ENCODE results near the gene SPTBN1. TPM values are rescaled to one million over a fixed set of nuclear protein-coding genes. Genes with fewer than 3 reads are reported as not detected.

SPTBN1 gene
- total and polyA plus RNA-seq, 2 experiments from 2014 or later = 58.1 to 204 TPM

- DNase-seq (ENCODE audit: low spot score) = no peak
- TF ChIP-seq, protein P1, sequence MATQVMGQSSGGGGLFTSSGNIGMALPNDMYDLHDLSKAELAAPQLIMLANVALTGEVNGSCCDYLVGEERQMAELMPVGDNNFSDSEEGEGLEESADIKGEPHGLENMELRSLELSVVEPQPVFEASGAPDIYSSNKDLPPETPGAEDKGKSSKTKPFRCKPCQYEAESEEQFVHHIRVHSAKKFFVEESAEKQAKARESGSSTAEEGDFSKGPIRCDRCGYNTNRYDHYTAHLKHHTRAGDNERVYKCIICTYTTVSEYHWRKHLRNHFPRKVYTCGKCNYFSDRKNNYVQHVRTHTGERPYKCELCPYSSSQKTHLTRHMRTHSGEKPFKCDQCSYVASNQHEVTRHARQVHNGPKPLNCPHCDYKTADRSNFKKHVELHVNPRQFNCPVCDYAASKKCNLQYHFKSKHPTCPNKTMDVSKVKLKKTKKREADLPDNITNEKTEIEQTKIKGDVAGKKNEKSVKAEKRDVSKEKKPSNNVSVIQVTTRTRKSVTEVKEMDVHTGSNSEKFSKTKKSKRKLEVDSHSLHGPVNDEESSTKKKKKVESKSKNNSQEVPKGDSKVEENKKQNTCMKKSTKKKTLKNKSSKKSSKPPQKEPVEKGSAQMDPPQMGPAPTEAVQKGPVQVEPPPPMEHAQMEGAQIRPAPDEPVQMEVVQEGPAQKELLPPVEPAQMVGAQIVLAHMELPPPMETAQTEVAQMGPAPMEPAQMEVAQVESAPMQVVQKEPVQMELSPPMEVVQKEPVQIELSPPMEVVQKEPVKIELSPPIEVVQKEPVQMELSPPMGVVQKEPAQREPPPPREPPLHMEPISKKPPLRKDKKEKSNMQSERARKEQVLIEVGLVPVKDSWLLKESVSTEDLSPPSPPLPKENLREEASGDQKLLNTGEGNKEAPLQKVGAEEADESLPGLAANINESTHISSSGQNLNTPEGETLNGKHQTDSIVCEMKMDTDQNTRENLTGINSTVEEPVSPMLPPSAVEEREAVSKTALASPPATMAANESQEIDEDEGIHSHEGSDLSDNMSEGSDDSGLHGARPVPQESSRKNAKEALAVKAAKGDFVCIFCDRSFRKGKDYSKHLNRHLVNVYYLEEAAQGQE (IDR thresholded peaks at IDR 0.05; ENCODE audit: unreplicated experiment) = no peak
- TF ChIP-seq JUNB (IDR thresholded peaks at IDR 0.05; ENCODE audit: unreplicated experiment) = no peak
- no peak for TF ChIP-seq POLR2AphosphoS5 (IDR thresholded peaks at IDR 0.05; ENCODE audit: low read depth)
- TF ChIP-seq EZH2phosphoT487 (IDR thresholded peaks at IDR 0.05; ENCODE audit: unreplicated experiment) = no peak
- no peak for TF ChIP-seq EZH2 (IDR thresholded peaks at IDR 0.05; ENCODE audit: low read depth, unreplicated experiment)
- no peak for TF ChIP-seq CREB1 (CRISPR knock-in tag; IDR thresholded peaks at IDR 0.05; ENCODE audit: low read depth)
- no peak for TF ChIP-seq ETS1 (IDR thresholded peaks at IDR 0.05)
- no peak for TF ChIP-seq ZNF462 (CRISPR knock-in tag; IDR thresholded peaks at IDR 0.05)
- no peak for TF ChIP-seq ZNF114 (CRISPR knock-in tag; IDR thresholded peaks at IDR 0.05)
- no peak for TF ChIP-seq CTCF (conservative IDR thresholded peaks at IDR 0.05; ENCODE audit: low read depth in 2 of 2)
- no peak for TF ChIP-seq STAT1 (IDR thresholded peaks at IDR 0.05; ENCODE audit: unreplicated experiment)
- TF ChIP-seq NANOG (IDR thresholded peaks at IDR 0.05; ENCODE audit: borderline replicate concordance) = no peak
- no peak for TF ChIP-seq ZNF331 (CRISPR knock-in tag; IDR thresholded peaks at IDR 0.05; ENCODE audit: low read depth)
- Histone ChIP-seq H3K4me2 (no peak overlapping the region), H3K79me2 (replicated peaks; ENCODE audit: insufficient read depth) (peaks cover 33% of the 10 kb centered on the region), H4K20me1 (replicated peaks; ENCODE audit: insufficient read depth) (no peaks in the 10 kb centered on the region), H3K36me3 (ENCODE audit: insufficient read depth) (no peaks in the 10 kb centered on the region), H3K27ac (ENCODE audit: low read depth) (no peak overlapping the region), H3K9me2 (ENCODE audit: insufficient read depth) (no peaks in the 10 kb centered on the region), H3K4me1 (ENCODE audit: insufficient read depth) (peaks cover 16% of the 10 kb centered on the region), H2AFZ (no peak overlapping the region), H3K4me3 (no peak overlapping the region), H3K27me3 (ENCODE audit: insufficient read depth) (no peaks in the 10 kb centered on the region), H3F3A (replicated peaks; ENCODE audit: low read depth) (no peaks in the 10 kb centered on the region)
- H3K27me3 Mint-ChIP-seq (ENCODE audit: insufficient read depth, low read depth, poor library complexity) = peaks cover 3% of the 10 kb centered on the region
- no peaks in the 10 kb centered on the region for H3K36me3 Mint-ChIP-seq (ENCODE audit: low read depth)
- H3K9me3 Mint-ChIP-seq = no peaks in the 10 kb centered on the region
- peaks cover 33% of the 10 kb centered on the region for H3K4me1 Mint-ChIP-seq
- H3K27ac Mint-ChIP-seq = no peak overlapping the region
- no peak overlapping the region for H3K4me3 Mint-ChIP-seq
- ATAC-seq = no peak
Observed at GRCh38 chr2:54470266-54470938, 14.3 kb downstream of the SPTBN1 start.

Data from GM23338 (cell line).